GM12878 (cell line): ENCODE measurements around the gene MSI2. TPM values are rescaled to one million over a fixed set of nuclear protein-coding genes. Genes with fewer than 3 reads are reported as not detected.

Source experiments
- ATAC-seq: fragments of 200-7000 bp; cut with Tn5 transposase; 3 replicates; pipeline ENCODE4 v1.9.1; 2020; ENCODE audit warnings: mild to moderate bottlenecking, moderate library complexity
- BruUV-seq: library from RNA; stranded (reverse); fragments of 400-500 nt; replicated peaks from 2 replicates; lab custom pipeline; 2021; lab: Mats Ljungman, UMichigan
- CTCF ChIA-PET: fragments of 300-600 bp; sonication (Branson Sonifier 250); formaldehyde crosslinking; extraction: SDS; loops from one replicate; lab custom pipeline; 2021; ENCODE audit warnings: inconsistent platforms; lab: Yijun Ruan, JAX
- POLR2A ChIA-PET: fragments of 350-600 bp; formaldehyde crosslinking; extraction: SDS; loops from one replicate; lab custom pipeline; 2021; ENCODE audit warnings: inconsistent platforms; lab: Charles Lee
- RAD21 ChIA-PET: fragments of 300-600 bp; sonication (Branson Sonifier 250); formaldehyde crosslinking; loops from one replicate; lab custom pipeline; 2023; ENCODE audit warnings: antibody characterized with exemption; ENCODE audit not compliant: unreplicated experiment; lab: Charles Lee
- SMC1A ChIA-PET: fragments of 300-600 bp; sonication (Branson Sonifier 250); formaldehyde crosslinking; loops from one replicate; lab custom pipeline; 2023; ENCODE audit not compliant: unreplicated experiment, uncharacterized antibody; lab: Charles Lee
- DNase-seq: peaks from one replicate; pipeline ENCODE4 v3.0.0-alpha.2; 2011; ENCODE audit warnings: low read depth, low spot score
- FAIRE-seq: peaks from 3 replicates; lab custom pipeline; 2011; peaks lifted over from hg19 to GRCh38; lab: Jason Lieb, UNC
- H2AFZ ChIP-seq: 2 replicates; pipeline ENCODE4 v1.6.0; 2011; ENCODE audit warnings: low read depth, low read length, control low read depth; ENCODE audit not compliant: control insufficient read depth
- H3K27ac ChIP-seq: 2 replicates; pipeline ENCODE4 v1.5.1; 2011; ENCODE audit warnings: control low read depth; ENCODE audit not compliant: control insufficient read depth, insufficient read depth
- H3K27me3 ChIP-seq, 2 experiments: replicated peaks in 1 of 2; 2 replicates each; pipeline versions ENCODE4 v1.6.0 to v1.6.1; 2011; ENCODE audit warnings: low read length in 1 of 2; ENCODE audit not compliant: control insufficient read depth in 2 of 2, insufficient read depth in 2 of 2
- H3K36me3 ChIP-seq, 2 experiments: 2 replicates each; pipeline ENCODE4 v1.5.1; 2011; ENCODE audit warnings: low read length in 1 of 2; ENCODE audit not compliant: control insufficient read depth in 2 of 2, insufficient read depth in 2 of 2
- H3K4me1 ChIP-seq: 2 replicates; pipeline ENCODE4 v1.6.1; 2011; ENCODE audit warnings: mild to moderate bottlenecking, low read length, moderate library complexity, mixed read lengths; ENCODE audit not compliant: control insufficient read depth, insufficient read depth
- H3K4me2 ChIP-seq: 2 replicates; pipeline ENCODE4 v1.6.0; 2011; ENCODE audit warnings: control low read depth; ENCODE audit not compliant: control insufficient read depth, insufficient read depth
- H3K4me3 ChIP-seq: fragments of 200-600 bp; sonication (generic); 2 replicates; pipeline ENCODE4 v1.5.1; 2016
- H3K79me2 ChIP-seq: 2 replicates; pipeline ENCODE4 v1.6.0; 2011; ENCODE audit warnings: low read length; ENCODE audit not compliant: control insufficient read depth, insufficient read depth
- H3K9ac ChIP-seq: 2 replicates; pipeline ENCODE4 v1.8.0; 2011; ENCODE audit warnings: low read length, control low read depth, mixed read lengths; ENCODE audit not compliant: control insufficient read depth, insufficient read depth
- H3K9me3 ChIP-seq: replicated peaks from 3 replicates; pipeline ENCODE4 v1.5.1; 2011; ENCODE audit warnings: mild to moderate bottlenecking, low read length; ENCODE audit not compliant: control insufficient read depth, insufficient read depth
- H4K20me1 ChIP-seq: 2 replicates; pipeline ENCODE4 v1.6.0; 2011; ENCODE audit not compliant: control insufficient read depth, insufficient read depth
- E4F1 ChIP-seq: fragments of 450-650 bp; IDR thresholded peaks from 2 replicates; pipeline ENCODE4 v1.6.1; 2018; ENCODE audit warnings: borderline replicate concordance, mild to moderate bottlenecking; ENCODE audit not compliant: partially characterized antibody
- FOXK2 ChIP-seq: fragments of 450-650 bp; IDR thresholded peaks from 2 replicates; pipeline ENCODE4 v1.6.1; 2017; ENCODE audit warnings: mild to moderate bottlenecking, moderate library complexity
- HDGF ChIP-seq: fragments of 450-650 bp; IDR thresholded peaks from 2 replicates; pipeline ENCODE4 v1.6.1; 2016; ENCODE audit warnings: antibody characterized with exemption
- IRF5 ChIP-seq: fragments of 450-650 bp; IDR thresholded peaks from 2 replicates; pipeline ENCODE4 v1.6.1; 2017; ENCODE audit warnings: borderline replicate concordance
- MTA3 ChIP-seq: IDR thresholded peaks from 2 replicates; pipeline ENCODE4 v1.6.1; 2012; ENCODE audit warnings: low read length, inconsistent platforms, borderline replicate concordance
- MYC ChIP-seq: IDR thresholded peaks from 2 replicates; pipeline ENCODE4 v1.6.1; 2011; ENCODE audit warnings: mild to moderate bottlenecking, low read length, moderate library complexity, inconsistent platforms; ENCODE audit not compliant: insufficient read depth, insufficient replicate concordance, insufficient read length, severe bottlenecking
- NBN ChIP-seq: fragments of 450-650 bp; IDR thresholded peaks from 2 replicates; pipeline ENCODE4 v1.6.1; 2016
- NR2C2 ChIP-seq: IDR thresholded peaks from 2 replicates; pipeline ENCODE4 v1.6.1; 2011; ENCODE audit warnings: borderline replicate concordance, low read depth; ENCODE audit not compliant: control insufficient read depth, insufficient read length
- RELA ChIP-seq: fragments of 450-650 bp; IDR thresholded peaks from 2 replicates; pipeline ENCODE4 v1.8.0; 2014; ENCODE audit warnings: borderline replicate concordance; ENCODE audit not compliant: partially characterized antibody
- ZSCAN29 ChIP-seq: fragments of 450-650 bp; IDR thresholded peaks from 2 replicates; pipeline ENCODE4 v1.6.1; 2017; ENCODE audit warnings: mild to moderate bottlenecking, moderate library complexity
- WGBS: methylation state at CpG from one replicate; pipeline ENCODE4 v1.1.6; 2016; ENCODE audit warnings: low lambda C conversion rate; ENCODE audit not compliant: insufficient replicate concordance, insufficient coverage; ENCODE audit errors: missing lambda C conversion rate; 5-methylcytosine and 5-hydroxymethylcytosine counted together
- in situ Hi-C: fragments of 300-500 bp; cut with MboI; formaldehyde crosslinking; loops from 9 replicates; pipeline ENCODE4 v1.14.3; 2018; ENCODE audit warnings: mixed read lengths
- intact Hi-C: fragments of 100-400 bp; cut with micrococcal nuclease; formaldehyde crosslinking; loops from one replicate; pipeline ENCODE4 v1.14.2; 2022; ENCODE audit not compliant: unreplicated experiment
- polyA plus RNA-seq, 11 experiments: library from polyadenylated mRNA; depleted of rRNA in 4 of 11; unstranded in 6 of 11; stranded (reverse) in 5 of 11; fragments of >200 nt; fragmentation: Nextera tagmentation in 4 of 11; fragmentation: Illumina TruSeq in 1 of 11; extraction: Ambion mirVana in 4 of 11; extraction: Trizol in 1 of 11; gene quantifications; 1 replicate in 1 of 11; 2 replicates in 10 of 11; pipeline versions ENCODE4 v1.2.1 to v1.2.3, GENCODE V29; 2011 to 2016; ENCODE audit warnings: inconsistent platforms in 2 of 11, missing spikeins in 2 of 11, low read depth in 1 of 11
- total RNA-seq, 4 experiments: library from RNA; depleted of rRNA in 3 of 4; stranded (reverse); fragments of >200 nt in 3 of 4; fragmentation: Illumina TruSeq in 1 of 4; extraction: Trizol in 1 of 4; gene quantifications; 2 replicates each; pipeline versions ENCODE4 v1.2.1 to v1.2.3, GENCODE V29; 2013 to 2021

Gene MSI2
- total and polyA plus RNA-seq, 10 of the 15 experiments (the other 5 are each of a cell fraction or from before 2014, with no cell fraction given) = 6.1 to 76.1 (median 42.0) TPM

DNA sequence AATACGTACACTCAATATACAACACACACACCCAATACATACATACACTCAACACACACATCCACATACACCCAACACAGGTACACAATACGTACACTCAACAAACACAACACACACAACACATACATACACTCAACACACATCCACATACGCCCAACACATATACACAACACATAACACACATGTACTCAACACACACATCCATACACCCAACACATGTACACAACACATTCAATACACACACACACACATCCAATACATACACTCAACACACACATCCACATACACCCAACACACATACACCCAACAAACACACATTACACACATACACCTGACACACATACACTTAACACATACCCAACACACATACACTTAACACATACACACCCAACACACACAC lies 392.9 kb downstream of the MSI2 start:
- TF ChIP-seq MTA3 (no peak), IRF5 (0 out of 2 replicates have a peak, but pooled peaks have one; percentile 18), MYC (no peak), HDGF (peak; percentile 69; the same call in 1 of the 2 replicates)
- Histone ChIP-seq H4K20me1 (no peaks in the 10 kb centered on the region), H3K79me2 (no peaks in the 10 kb centered on the region), H3K4me3 (no peak overlapping the region), H3K9ac (no peak overlapping the region), H3K4me2 (no peak overlapping the region), H3K27me3 (no peaks in the 10 kb centered on the region), H3K9me3 (no peaks in the 10 kb centered on the region), H3K27ac (no peak overlapping the region), H2AFZ (no peak overlapping the region), H3K4me1 (no peaks in the 10 kb centered on the region), H3K36me3 (peaks cover 0 to 5% of the 10 kb centered on the region in 2 experiments; a peak in 3 of 4 replicates)
- peak; percentile 75 for FAIRE-seq
- intact Hi-C loops = no loop called here
- ATAC-seq = no peak
- POLR2A ChIA-PET = no interaction called here
- BruUV-seq = no TSS peak
- SMC1A ChIA-PET = no interaction called here
- 100% methylated on average over 3 of the region's 3 CpGs for WGBS
- in situ Hi-C loops = no loop called here
- RAD21 ChIA-PET = no interaction called here
- CTCF ChIA-PET = no interaction called here
- DNase-seq = no peak

- Histone ChIP-seq H3K4me3 (no peak overlapping the region), H4K20me1 (no peaks in the 10 kb centered on the region), H3K27ac (no peak overlapping the region), H3K4me1 (no peaks in the 10 kb centered on the region), H3K4me2 (no peak overlapping the region), H2AFZ (no peak overlapping the region), H3K36me3 (peaks cover 0 to 7% of the 10 kb centered on the region in 2 experiments; a peak in 3 of 4 replicates), H3K79me2 (no peaks in the 10 kb centered on the region), H3K27me3 (no peaks in the 10 kb centered on the region), H3K9ac (no peak overlapping the region), H3K9me3 (no peaks in the 10 kb centered on the region)
- in situ Hi-C loops = no loop called here
- 86% methylated on average over 8 of the region's 8 CpGs for WGBS
- POLR2A ChIA-PET = no interaction called here
- SMC1A ChIA-PET = interaction anchor here (0.8 kb wide), 1 partner anchor 26 kb away, joined by 3 read pairs; no protein-coding TSS in a partner anchor
- BruUV-seq = no TSS peak
- TF ChIP-seq E4F1 (no peak), FOXK2 (no peak), NBN (no peak), ZSCAN29 (no peak), NR2C2 (no peak), RELA (no peak)
- no peak for FAIRE-seq
- intact Hi-C loops = no loop called here
- no peak for DNase-seq
- CTCF ChIA-PET = no interaction called here
- RAD21 ChIA-PET = no interaction called here
- ATAC-seq = no peak
These were observed 393.6 kb downstream of the MSI2 start for GRCh38 chr17:57649731-57650484.
